HepG2 (cell line): ENCODE results near the gene NOS1AP.

ENCODE experiments used
- AGO2 ChIP-seq: fragments of 200-400 bp; formaldehyde crosslinking; optimal IDR thresholded peaks from 2 replicates; pipeline ENCODE3; 2017; ENCODE audit warnings: mild to moderate bottlenecking, low read depth, low read length, moderate library complexity
- BCL3 ChIP-seq: sonication (generic); formaldehyde crosslinking; IDR thresholded peaks from 2 replicates; pipeline ENCODE4 v1.5.1; 2020; ENCODE audit warnings: mild to moderate bottlenecking, missing genetic modification reagents, moderate library complexity
- CTCF ChIP-seq: sonication (generic); formaldehyde crosslinking; IDR thresholded peaks from 2 replicates; pipeline ENCODE4 v1.5.0; 2020; ENCODE audit warnings: mild to moderate bottlenecking, missing genetic modification reagents, moderate library complexity
- ETV6 ChIP-seq: sonication (generic); formaldehyde crosslinking; conservative IDR thresholded peaks from 2 replicates; pipeline ENCODE4 v1.4.0; 2020; ENCODE audit warnings: missing genetic modification reagents
- POLR2AphosphoS5 ChIP-seq: IDR thresholded peaks from 2 replicates; pipeline ENCODE4 v1.6.1; 2012; ENCODE audit warnings: low read depth, low read length
- TSC22D2 ChIP-seq: sonication (generic); formaldehyde crosslinking; IDR thresholded peaks from 2 replicates; pipeline ENCODE4 v1.5.1; 2020; ENCODE audit warnings: missing genetic modification reagents, mild to moderate bottlenecking, borderline replicate concordance
- XBP1 ChIP-seq: sonication (generic); formaldehyde crosslinking; IDR thresholded peaks from 2 replicates; pipeline ENCODE4 v1.5.0; 2020; ENCODE audit warnings: missing genetic modification reagents
- ZNF18 ChIP-seq: sonication (generic); formaldehyde crosslinking; IDR thresholded peaks from 2 replicates; pipeline ENCODE4 v1.8.0; 2022; ENCODE audit warnings: mild to moderate bottlenecking, missing genetic modification reagents; ENCODE audit not compliant: insufficient replicate concordance
- ZNF274 ChIP-seq: sonication (generic); formaldehyde crosslinking; IDR thresholded peaks from 2 replicates; pipeline ENCODE4 v1.5.1; 2020; ENCODE audit warnings: mild to moderate bottlenecking, missing genetic modification reagents
- ZNF33A ChIP-seq: sonication (generic); formaldehyde crosslinking; IDR thresholded peaks from 2 replicates; pipeline ENCODE4 v1.5.1; 2020; ENCODE audit warnings: missing genetic modification reagents, mild to moderate bottlenecking, moderate library complexity, borderline replicate concordance
- ZNF546 ChIP-seq: sonication (generic); formaldehyde crosslinking; conservative IDR thresholded peaks from 2 replicates; pipeline ENCODE4 v1.8.1; 2023; ENCODE audit warnings: mild to moderate bottlenecking, missing genetic modification reagents
- TF ChIP-seq, protein P1 (sequence below): sonication (generic); formaldehyde crosslinking; conservative IDR thresholded peaks from 2 replicates; pipeline ENCODE4 v1.5.0; 2020; ENCODE audit warnings: missing genetic modification reagents
- TF ChIP-seq, protein P2 (sequence below), 2 experiments: sonication (generic) in 1 of 2; formaldehyde crosslinking in 1 of 2; IDR thresholded peaks; 2 replicates each; pipeline versions ENCODE4 v1.4.0 to v1.6.1; 2018 to 2020; ENCODE audit warnings: missing genetic modification reagents in 2 of 2, borderline replicate concordance in 1 of 2, low read depth in 1 of 2, mild to moderate bottlenecking in 1 of 2, missing biosample characterization in 1 of 2

GRCh38 chr1:162364498-162364897 lies 295.0 kb downstream of the NOS1AP start:
- TF ChIP-seq TSC22D2, result no peak
- TF ChIP-seq, protein P1, sequence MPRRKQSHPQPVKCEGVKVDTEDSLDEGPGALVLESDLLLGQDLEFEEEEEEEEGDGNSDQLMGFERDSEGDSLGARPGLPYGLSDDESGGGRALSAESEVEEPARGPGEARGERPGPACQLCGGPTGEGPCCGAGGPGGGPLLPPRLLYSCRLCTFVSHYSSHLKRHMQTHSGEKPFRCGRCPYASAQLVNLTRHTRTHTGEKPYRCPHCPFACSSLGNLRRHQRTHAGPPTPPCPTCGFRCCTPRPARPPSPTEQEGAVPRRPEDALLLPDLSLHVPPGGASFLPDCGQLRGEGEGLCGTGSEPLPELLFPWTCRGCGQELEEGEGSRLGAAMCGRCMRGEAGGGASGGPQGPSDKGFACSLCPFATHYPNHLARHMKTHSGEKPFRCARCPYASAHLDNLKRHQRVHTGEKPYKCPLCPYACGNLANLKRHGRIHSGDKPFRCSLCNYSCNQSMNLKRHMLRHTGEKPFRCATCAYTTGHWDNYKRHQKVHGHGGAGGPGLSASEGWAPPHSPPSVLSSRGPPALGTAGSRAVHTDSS (CRISPR knock-in tag), result no peak
- TF ChIP-seq ZNF33A (CRISPR knock-in tag), result no peak
- no peak for TF ChIP-seq BCL3
- no peak for TF ChIP-seq POLR2AphosphoS5
- no peak for TF ChIP-seq ZNF18 (CRISPR knock-in tag)
- TF ChIP-seq, protein P2, sequence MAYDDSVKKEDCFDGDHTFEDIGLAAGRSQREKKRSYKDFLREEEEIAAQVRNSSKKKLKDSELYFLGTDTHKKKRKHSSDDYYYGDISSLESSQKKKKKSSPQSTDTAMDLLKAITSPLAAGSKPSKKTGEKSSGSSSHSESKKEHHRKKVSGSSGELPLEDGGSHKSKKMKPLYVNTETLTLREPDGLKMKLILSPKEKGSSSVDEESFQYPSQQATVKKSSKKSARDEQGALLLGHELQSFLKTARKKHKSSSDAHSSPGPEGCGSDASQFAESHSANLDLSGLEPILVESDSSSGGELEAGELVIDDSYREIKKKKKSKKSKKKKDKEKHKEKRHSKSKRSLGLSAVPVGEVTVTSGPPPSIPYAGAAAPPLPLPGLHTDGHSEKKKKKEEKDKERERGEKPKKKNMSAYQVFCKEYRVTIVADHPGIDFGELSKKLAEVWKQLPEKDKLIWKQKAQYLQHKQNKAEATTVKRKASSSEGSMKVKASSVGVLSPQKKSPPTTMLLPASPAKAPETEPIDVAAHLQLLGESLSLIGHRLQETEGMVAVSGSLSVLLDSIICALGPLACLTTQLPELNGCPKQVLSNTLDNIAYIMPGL (CRISPR knock-in tag; IDR thresholded peaks at IDR 0.05; ENCODE audit: borderline replicate concordance in 1 of 2, low read depth in 1 of 2), result no peak
- TF ChIP-seq ZNF546, result no peak
- TF ChIP-seq CTCF, result no peak
- TF ChIP-seq ETV6 (CRISPR knock-in tag), result no peak
- TF ChIP-seq XBP1, result no peak
- no peak for TF ChIP-seq AGO2
- no peak for TF ChIP-seq ZNF274 (CRISPR knock-in tag)
